H9 (cell line): Measurements from ENCODE around the gene ADCY1. TPM values are rescaled to one million over a fixed set of nuclear protein-coding genes. Genes with fewer than 3 reads are reported as not detected.

Source experiments
- DNase-seq: peaks from one replicate; pipeline ENCODE4 v3.0.0-alpha.2; 2017
- H2AFZ ChIP-seq: one replicate; pipeline ENCODE4 v1.6.1; 2013; ENCODE audit warnings: mild to moderate bottlenecking, low read length, control low read depth, moderate library complexity
- H2AK5ac ChIP-seq: 2 replicates; pipeline ENCODE4 v1.6.1; 2013; ENCODE audit warnings: low read length, control low read depth, mixed read lengths; ENCODE audit not compliant: insufficient read length
- H2BK120ac ChIP-seq: one replicate; pipeline ENCODE4 v1.6.1; 2013; ENCODE audit warnings: low read depth, mild to moderate bottlenecking, low read length, control low read depth, inconsistent platforms; ENCODE audit not compliant: poor library complexity, severe bottlenecking
- H2BK12ac ChIP-seq: 2 replicates; pipeline ENCODE4 v1.6.1; 2013; ENCODE audit warnings: low read length, control low read depth, mixed read lengths, low read depth; ENCODE audit not compliant: insufficient read length
- H2BK15ac ChIP-seq: 2 replicates; pipeline ENCODE4 v1.6.1; 2013; ENCODE audit warnings: low read depth, low read length, control low read depth
- H2BK20ac ChIP-seq: one replicate; pipeline ENCODE4 v1.6.1; 2013; ENCODE audit warnings: low read depth, mild to moderate bottlenecking, low read length, control low read depth, inconsistent platforms; ENCODE audit not compliant: poor library complexity, severe bottlenecking
- H2BK5ac ChIP-seq: 2 replicates; pipeline ENCODE4 v1.6.1; 2013; ENCODE audit warnings: low read length, control low read depth, mixed read lengths; ENCODE audit not compliant: insufficient read length
- H3K14ac ChIP-seq: 2 replicates; pipeline ENCODE4 v1.6.1; 2013; ENCODE audit warnings: low read length, control low read depth; ENCODE audit not compliant: insufficient read depth
- H3K18ac ChIP-seq: 2 replicates; pipeline ENCODE4 v1.6.1; 2013; ENCODE audit warnings: low read depth, mild to moderate bottlenecking, mixed read lengths, low read length, control low read depth; ENCODE audit not compliant: insufficient read length
- H3K23ac ChIP-seq: 2 replicates; pipeline ENCODE4 v1.6.1; 2013; ENCODE audit warnings: low read length, control low read depth, mixed read lengths, low read depth; ENCODE audit not compliant: insufficient read length
- H3K23me2 ChIP-seq: 2 replicates; pipeline ENCODE4 v1.6.1; 2013; ENCODE audit warnings: low read depth, mild to moderate bottlenecking, mixed read lengths, low read length, control low read depth; ENCODE audit not compliant: insufficient read length, poor library complexity, severe bottlenecking
- H3K27ac ChIP-seq: 2 replicates; pipeline ENCODE4 v1.5.1; 2013; ENCODE audit warnings: low read length, control low read depth, mixed read lengths, low read depth; ENCODE audit not compliant: insufficient read length
- H3K27me3 ChIP-seq: 2 replicates; pipeline ENCODE4 v1.6.1; 2013; ENCODE audit warnings: low read length, control low read depth, inconsistent platforms; ENCODE audit not compliant: insufficient read depth
- H3K4ac ChIP-seq: 2 replicates; pipeline ENCODE4 v1.6.1; 2013; ENCODE audit warnings: low read depth, mild to moderate bottlenecking, control low read depth, inconsistent platforms, low read length, moderate library complexity
- H3K4me1 ChIP-seq: 2 replicates; pipeline ENCODE4 v1.6.1; 2013; ENCODE audit warnings: low read length, control low read depth, inconsistent platforms; ENCODE audit not compliant: insufficient read depth
- H3K4me2 ChIP-seq: 2 replicates; pipeline ENCODE4 v1.6.1; 2013; ENCODE audit warnings: low read length, control low read depth, mixed read lengths; ENCODE audit not compliant: insufficient read length, insufficient read depth
- H3K56ac ChIP-seq: 2 replicates; pipeline ENCODE4 v1.6.1; 2013; ENCODE audit warnings: low read depth, mild to moderate bottlenecking, mixed read lengths, low read length, control low read depth; ENCODE audit not compliant: insufficient read length
- H3K79me1 ChIP-seq: 2 replicates; pipeline ENCODE4 v1.6.1; 2013; ENCODE audit warnings: low read depth, mild to moderate bottlenecking, moderate library complexity, low read length, control low read depth, inconsistent platforms; ENCODE audit not compliant: insufficient read depth, poor library complexity, severe bottlenecking
- H3K79me2 ChIP-seq: 2 replicates; pipeline ENCODE4 v1.6.1; 2013; ENCODE audit warnings: low read length, control low read depth, inconsistent platforms; ENCODE audit not compliant: insufficient read depth
- H3K9ac ChIP-seq: 2 replicates; pipeline ENCODE4 v1.6.1; 2013; ENCODE audit warnings: low read length, control low read depth, mixed read lengths; ENCODE audit not compliant: insufficient read length; ENCODE audit errors: extremely low read depth
- H3K9me3 ChIP-seq: one replicate; pipeline ENCODE4 v1.6.1; 2013; ENCODE audit warnings: low read depth, low read length, inconsistent platforms; ENCODE audit not compliant: control insufficient read depth
- H3T11ph ChIP-seq: one replicate; pipeline ENCODE4 v1.6.1; 2013; ENCODE audit warnings: mild to moderate bottlenecking, low read length, control low read depth, inconsistent platforms
- H4K20me1 ChIP-seq: one replicate; pipeline ENCODE4 v1.6.1; 2013; ENCODE audit not compliant: control insufficient read depth, insufficient read length, insufficient read depth
- H4K5ac ChIP-seq: 2 replicates; pipeline ENCODE4 v1.6.1; 2013; ENCODE audit warnings: low read depth, mild to moderate bottlenecking, mixed read lengths, low read length, control low read depth; ENCODE audit not compliant: insufficient read length
- H4K8ac ChIP-seq: replicated peaks from 2 replicates; pipeline ENCODE4 v1.6.1; 2013; ENCODE audit warnings: low read length, control low read depth, mixed read lengths, low read depth; ENCODE audit not compliant: insufficient read length
- H4K91ac ChIP-seq: 2 replicates; pipeline ENCODE4 v1.6.1; 2013; ENCODE audit warnings: low read depth, mild to moderate bottlenecking, moderate library complexity, mixed read lengths, low read length, control low read depth; ENCODE audit not compliant: insufficient read length
- H3K27ac Mint-ChIP-seq, 3 experiments: 2 replicates in 2 of 3; 3 replicates in 1 of 3; pipeline ENCODE4 v1.8.0; 2020 to 2021; ENCODE audit warnings: mixed read lengths in 3 of 3, mild to moderate bottlenecking in 1 of 3, moderate library complexity in 1 of 3
- H3K27me3 Mint-ChIP-seq: 2 replicates; pipeline ENCODE4 v1.8.0; 2021; ENCODE audit warnings: low read depth, mild to moderate bottlenecking, moderate library complexity, mixed read lengths
- H3K36me3 Mint-ChIP-seq, 3 experiments: 2 replicates in 2 of 3; 3 replicates in 1 of 3; pipeline ENCODE4 v1.8.0; 2020 to 2021; ENCODE audit warnings: low read depth in 3 of 3, mixed read lengths in 3 of 3; ENCODE audit not compliant: insufficient read depth in 1 of 3
- H3K4me1 Mint-ChIP-seq, 2 experiments: 2 replicates each; pipeline ENCODE4 v1.8.0; 2020; ENCODE audit warnings: mixed read lengths in 2 of 2
- H3K4me3 Mint-ChIP-seq, 2 experiments: 2 replicates in 1 of 2; 3 replicates in 1 of 2; pipeline ENCODE4 v1.8.0; 2020 to 2021; ENCODE audit warnings: mild to moderate bottlenecking in 2 of 2, mixed read lengths in 2 of 2, moderate library complexity in 1 of 2
- H3K9me3 Mint-ChIP-seq, 2 experiments: 2 replicates in 1 of 2; 3 replicates in 1 of 2; pipeline ENCODE4 v1.8.0; 2020; ENCODE audit warnings: mild to moderate bottlenecking in 2 of 2, mixed read lengths in 2 of 2, moderate library complexity in 1 of 2
- WGBS: extraction: QIAGEN DNeasy Blood & Tissue Kit; methylation state at CpG from one replicate; pipeline ENCODE4 v1.1.7; 2013; ENCODE audit warnings: missing lambda C conversion rate, low lambda C conversion rate, mixed read lengths; ENCODE audit not compliant: insufficient read length; ENCODE audit errors: extremely low coverage; 5-methylcytosine and 5-hydroxymethylcytosine counted together
- total RNA-seq: library from RNA; stranded (reverse); gene quantifications from 2 replicates; pipeline ENCODE4 v1.2.1, GENCODE V29; 2021
- TF ChIP-seq, protein P1 (sequence below): fragments of 200-600 bp; sonication (generic); conservative IDR thresholded peaks from 3 replicates; pipeline ENCODE4 v1.8.0; 2021; ENCODE audit warnings: antibody characterized with exemption, mild to moderate bottlenecking

The ADCY1 gene
- total RNA-seq, 1 experiment from 2014 or later = 21.6 TPM

DNA sequence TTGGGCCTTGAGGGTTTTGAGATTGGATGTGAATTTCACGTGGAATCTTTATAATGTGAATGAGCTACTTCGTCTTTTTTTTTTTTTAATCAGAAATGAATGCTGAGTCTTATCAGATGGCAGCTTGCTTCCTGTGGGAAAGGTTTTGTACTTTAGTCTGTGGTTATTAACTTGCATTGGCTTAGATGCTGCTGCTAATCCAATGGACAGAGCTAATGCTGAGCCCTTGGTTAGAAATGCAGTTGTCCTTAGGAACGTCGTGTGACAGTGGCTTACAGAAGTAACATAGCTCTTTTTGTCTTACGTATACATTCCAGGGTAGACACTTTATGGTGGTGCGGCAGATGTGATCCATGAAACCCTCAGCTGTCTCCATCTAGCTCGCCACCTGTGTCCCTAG, 32.8 kb downstream of the ADCY1 start:
- Histone ChIP-seq H3K79me1 (no peaks in the 10 kb centered on the region), H4K91ac (no peak overlapping the region), H2AFZ (no peak overlapping the region), H3K9ac (no peak overlapping the region), H3K14ac (no peak overlapping the region), H3K27me3 (no peaks in the 10 kb centered on the region), H3K4me2 (no peak overlapping the region), H4K20me1 (no peaks in the 10 kb centered on the region), H2BK12ac (no peak overlapping the region), H4K5ac (no peak overlapping the region), H2BK120ac (no peak overlapping the region), H3K56ac (no peak overlapping the region), H3K9me3 (no peaks in the 10 kb centered on the region), H4K8ac (no peak overlapping the region), H3K27ac (no peak overlapping the region), H3T11ph (no peak overlapping the region), H2AK5ac (no peak overlapping the region), H3K23ac (no peak overlapping the region), H2BK15ac (no peak overlapping the region), H3K4ac (no peak overlapping the region), H3K18ac (no peak overlapping the region), H3K4me1 (no peaks in the 10 kb centered on the region), H2BK5ac (no peak overlapping the region), H2BK20ac (no peak overlapping the region), H3K79me2 (no peaks in the 10 kb centered on the region), H3K23me2 (no peaks in the 10 kb centered on the region)
- Mint-ChIP-seq H3K4me3 (no peak overlapping the region), H3K4me1 (no peaks in the 10 kb centered on the region), H3K36me3 (peaks cover 16 to 29% (median 17%) of the 10 kb centered on the region in 3 experiments; a peak in 6 of 7 replicates), H3K27ac (no peak overlapping the region), H3K9me3 (peaks cover 11 to 25% of the 10 kb centered on the region in 2 experiments; a peak in 4 of 5 replicates), H3K27me3 (no peaks in the 10 kb centered on the region)
- no peak for DNase-seq
- WGBS = no CpG with 5 or more reads among the region's 7 CpGs
- TF ChIP-seq, protein P1, sequence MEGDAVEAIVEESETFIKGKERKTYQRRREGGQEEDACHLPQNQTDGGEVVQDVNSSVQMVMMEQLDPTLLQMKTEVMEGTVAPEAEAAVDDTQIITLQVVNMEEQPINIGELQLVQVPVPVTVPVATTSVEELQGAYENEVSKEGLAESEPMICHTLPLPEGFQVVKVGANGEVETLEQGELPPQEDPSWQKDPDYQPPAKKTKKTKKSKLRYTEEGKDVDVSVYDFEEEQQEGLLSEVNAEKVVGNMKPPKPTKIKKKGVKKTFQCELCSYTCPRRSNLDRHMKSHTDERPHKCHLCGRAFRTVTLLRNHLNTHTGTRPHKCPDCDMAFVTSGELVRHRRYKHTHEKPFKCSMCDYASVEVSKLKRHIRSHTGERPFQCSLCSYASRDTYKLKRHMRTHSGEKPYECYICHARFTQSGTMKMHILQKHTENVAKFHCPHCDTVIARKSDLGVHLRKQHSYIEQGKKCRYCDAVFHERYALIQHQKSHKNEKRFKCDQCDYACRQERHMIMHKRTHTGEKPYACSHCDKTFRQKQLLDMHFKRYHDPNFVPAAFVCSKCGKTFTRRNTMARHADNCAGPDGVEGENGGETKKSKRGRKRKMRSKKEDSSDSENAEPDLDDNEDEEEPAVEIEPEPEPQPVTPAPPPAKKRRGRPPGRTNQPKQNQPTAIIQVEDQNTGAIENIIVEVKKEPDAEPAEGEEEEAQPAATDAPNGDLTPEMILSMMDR = no peak
